K562 (cell line): ENCODE data around the gene IRX5.

Experiments used
- MAFK ChIP-seq: IDR thresholded peaks from 2 replicates; pipeline ENCODE4 v1.6.1; 2011; ENCODE audit warnings: low read length, improper control_type of control experiment
- MIER1 ChIP-seq: fragments of 450-650 bp; IDR thresholded peaks from 2 replicates; pipeline ENCODE4 v1.6.1; 2016; ENCODE audit warnings: antibody characterized with exemption, mild to moderate bottlenecking, low read depth
- NFIC ChIP-seq: fragments of 450-650 bp; IDR thresholded peaks from 2 replicates; pipeline ENCODE4 v1.6.1; 2017; ENCODE audit warnings: mild to moderate bottlenecking, inconsistent platforms
- ZNF778 ChIP-seq: fragments of 450-650 bp; formaldehyde crosslinking; IDR thresholded peaks from 2 replicates; pipeline ENCODE4 v1.4.0; 2020; ENCODE audit warnings: mild to moderate bottlenecking, moderate library complexity

DNA sequence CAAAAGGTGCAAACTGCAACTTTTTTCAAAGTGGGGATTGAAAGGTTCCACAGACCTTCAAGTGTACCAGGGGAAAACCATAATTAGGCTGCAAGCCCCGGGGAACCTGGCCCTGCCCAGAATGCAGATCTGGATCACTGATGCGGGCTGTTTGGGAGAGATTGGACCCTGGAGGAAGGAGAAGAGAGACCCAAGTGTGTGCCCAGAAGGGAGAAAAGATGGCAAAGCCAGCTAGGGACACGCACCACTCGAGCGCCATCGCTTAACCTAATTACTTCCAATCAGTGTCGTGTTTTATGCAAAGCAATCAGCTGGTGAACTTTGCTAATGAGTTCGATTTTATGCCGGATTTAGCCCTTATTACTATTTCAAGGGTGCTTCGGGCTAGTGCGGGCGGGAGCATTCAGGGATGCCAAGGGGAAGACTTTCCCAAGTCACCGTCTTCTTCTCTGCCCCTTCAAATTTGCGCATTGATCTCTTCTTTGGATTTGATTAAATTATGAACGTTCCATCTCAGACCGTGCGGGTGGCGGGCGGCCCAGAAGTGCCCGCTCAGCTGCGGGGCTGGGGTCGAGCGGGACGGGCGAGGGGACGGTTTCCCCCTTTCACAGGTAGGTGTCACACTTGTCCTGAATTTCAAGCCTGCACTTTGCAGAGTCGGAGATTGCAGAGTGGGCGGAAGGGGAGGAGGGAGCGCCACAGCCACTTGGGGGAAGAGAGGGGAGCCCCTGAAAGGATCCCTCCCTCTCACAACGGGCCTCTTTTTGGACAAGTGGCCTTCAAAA lies 4.0 kb downstream of the IRX5 start:
- TF ChIP-seq ZNF778 (CRISPR knock-in tag) (no peak), NFIC (no peak), MIER1 (no peak), MAFK (no peak)
